Measurements from ENCODE around the gene PMEPA1.

- TF ChIP-seq YY1 (IDR thresholded peaks at IDR 0.05; ENCODE audit: insufficient read depth, insufficient read length) (no peak), ZNF274 (IDR thresholded peaks at IDR 0.05; ENCODE audit: low read depth, low read length) (no peak), SUZ12 (IDR thresholded peaks at IDR 0.05; ENCODE audit: extremely low read depth, insufficient read depth, insufficient read length) (no peak)
Measured at GRCh38 chr20:57609086-57609841, 100.6 kb downstream of the PMEPA1 start.

All from NT2/D1 (cell line).